HCT116 (cell line): ENCODE data around the gene CCR5AS.

Source experiments
- ATAC-seq: fragments of 200-7000 bp; cut with Tn5 transposase; 2 replicates; pipeline ENCODE4 v1.9.1; 2020; ENCODE audit warnings: mild to moderate bottlenecking, moderate library complexity
- BruUV-seq: library from RNA; stranded (reverse); fragments of 400-500 nt; replicated peaks from 2 replicates; lab custom pipeline; 2021; lab: Mats Ljungman, UMichigan
- CTCF ChIA-PET: fragments of 300-600 bp; sonication (Branson Sonifier 250); formaldehyde crosslinking; loops from one replicate; lab custom pipeline; 2021; ENCODE audit warnings: antibody characterized with exemption; lab: Charles Lee
- POLR2A ChIA-PET: fragments of 300-600, 350-600 bp; sonication (Branson Sonifier 250); formaldehyde crosslinking; loops from one replicate; lab custom pipeline; 2021; ENCODE audit warnings: antibody characterized with exemption; lab: Charles Lee
- RAD21 ChIA-PET, 2 experiments: fragments of 300-600 bp; sonication (Branson Sonifier 250); formaldehyde crosslinking; loops; one replicate each; lab custom pipeline; 2023; ENCODE audit warnings: low total read pairs in 2 of 2; ENCODE audit not compliant: uncharacterized antibody in 2 of 2, unreplicated experiment in 2 of 2, low non-redundant PET in 1 of 2; lab: Charles Lee
- DNase-seq: peaks from one replicate; pipeline ENCODE4 v3.0.0-alpha.2; 2010; ENCODE audit warnings: low read depth, low spot score
- H2AFZ ChIP-seq: fragments of 200-600 bp; shearing (Covaris generic), sonication (generic); 2 replicates; pipeline ENCODE4 v1.6.1; 2017; ENCODE audit warnings: low read depth, mixed run types, mixed read lengths, antibody characterized with exemption, low read length; ENCODE audit not compliant: poor library complexity, severe bottlenecking
- H3K27ac ChIP-seq: 2 replicates; pipeline ENCODE4 v1.5.1; 2012; ENCODE audit warnings: low read depth, low read length
- H3K27me3 ChIP-seq: fragments of 200-600 bp; sonication (generic); 2 replicates; pipeline ENCODE4 v1.6.1; 2016; ENCODE audit warnings: mixed run types, low read length, mixed read lengths; ENCODE audit not compliant: insufficient read depth
- H3K36me3 ChIP-seq, 2 experiments: fragments of 200-500 bp in 1 of 2; fragments of 200-600 bp in 1 of 2; sonication (Bioruptor generic) in 1 of 2; sonication (generic) in 1 of 2; 2 replicates each; pipeline versions ENCODE4 v1.5.1 to v1.6.1; 2014 to 2016; ENCODE audit warnings: low read length in 2 of 2, inconsistent platforms in 1 of 2, mixed read lengths in 1 of 2, mixed run types in 1 of 2; ENCODE audit not compliant: insufficient read depth in 2 of 2, control insufficient read depth in 1 of 2
- H3K4me1 ChIP-seq, 2 experiments: fragments of 200-600 bp in 1 of 2; sonication (generic) in 1 of 2; 2 replicates each; pipeline versions ENCODE4 v1.5.1 to v1.6.1; 2012 to 2017; ENCODE audit warnings: low read length in 2 of 2, inconsistent platforms in 1 of 2, mild to moderate bottlenecking in 1 of 2, mixed read lengths in 1 of 2, mixed run types in 1 of 2, moderate library complexity in 1 of 2; ENCODE audit not compliant: insufficient read depth in 2 of 2, control insufficient read depth in 1 of 2
- H3K4me2 ChIP-seq: fragments of 200-600 bp; sonication (generic); 2 replicates; pipeline ENCODE4 v1.6.1; 2017; ENCODE audit warnings: mixed run types, low read length, mixed read lengths
- H3K4me3 ChIP-seq, 2 experiments: fragments of 200-600 bp in 1 of 2; sonication (generic) in 1 of 2; replicated peaks in 1 of 2; 2 replicates each; pipeline ENCODE4 v1.5.1; 2011 to 2016; ENCODE audit warnings: low read length in 2 of 2, control low read depth in 1 of 2, low read depth in 1 of 2, mild to moderate bottlenecking in 1 of 2, mixed read lengths in 1 of 2, mixed run types in 1 of 2
- H3K79me2 ChIP-seq: fragments of 200-600 bp; sonication (generic); 2 replicates; pipeline ENCODE4 v1.6.1; 2017; ENCODE audit warnings: mild to moderate bottlenecking, mixed run types, low read length, moderate library complexity, mixed read lengths; ENCODE audit not compliant: insufficient read depth
- H3K9ac ChIP-seq: fragments of 200-600 bp; sonication (generic); 2 replicates; pipeline ENCODE4 v1.6.1; 2016; ENCODE audit warnings: low read length, mixed read lengths
- H3K9me2 ChIP-seq: fragments of 200-600 bp; sonication (generic), shearing (Covaris generic); 2 replicates; pipeline ENCODE4 v1.6.1; 2017; ENCODE audit warnings: mixed run types, mild to moderate bottlenecking, moderate library complexity; ENCODE audit not compliant: insufficient read depth
- H3K9me3 ChIP-seq, 2 experiments: fragments of 200-500 bp in 1 of 2; fragments of 200-600 bp in 1 of 2; sonication (Bioruptor generic) in 1 of 2; sonication (generic) in 1 of 2; 2 replicates each; pipeline ENCODE4 v1.6.1; 2014 to 2017; ENCODE audit warnings: low read length in 2 of 2, mixed read lengths in 2 of 2, inconsistent platforms in 1 of 2, low read depth in 1 of 2, mild to moderate bottlenecking in 1 of 2, mixed run types in 1 of 2, moderate library complexity in 1 of 2; ENCODE audit not compliant: control insufficient read depth in 1 of 2, insufficient read depth in 1 of 2
- H4K20me1 ChIP-seq: fragments of 200-600 bp; sonication (generic), shearing (Covaris generic); 2 replicates; pipeline ENCODE4 v1.6.1; 2017; ENCODE audit warnings: mixed run types, mild to moderate bottlenecking, moderate library complexity; ENCODE audit not compliant: insufficient read depth
- CBX3 ChIP-seq: IDR thresholded peaks from 2 replicates; pipeline ENCODE4 v1.6.1; 2012; ENCODE audit warnings: low read depth
- JUND ChIP-seq: IDR thresholded peaks from 2 replicates; pipeline ENCODE4 v1.6.1; 2012
- POLR2AphosphoS5 ChIP-seq: IDR thresholded peaks from 2 replicates; pipeline ENCODE4 v1.6.1; 2011; ENCODE audit warnings: mild to moderate bottlenecking, low read depth, low read length, moderate library complexity
- RAD21 ChIP-seq: IDR thresholded peaks from 2 replicates; pipeline ENCODE4 v1.6.1; 2012; ENCODE audit warnings: low read depth, mild to moderate bottlenecking
- SP1 ChIP-seq: IDR thresholded peaks from 2 replicates; pipeline ENCODE4 v1.6.1; 2012; ENCODE audit warnings: low read depth
- ZFX ChIP-seq: fragments of 450-650 bp; IDR thresholded peaks from 2 replicates; pipeline ENCODE4 v1.6.1; 2017
- intact Hi-C: fragments of 100-400 bp; cut with micrococcal nuclease; formaldehyde crosslinking; loops from 2 replicates; pipeline ENCODE4 v1.10.0; 2022
- TF ChIP-seq, protein P1 (sequence below): IDR thresholded peaks from 2 replicates; pipeline ENCODE4 v1.6.1; 2012; ENCODE audit warnings: low read depth

The CCR5AS gene

GRCh38 chr3:46454209-46454595 lies 47.3 kb upstream of the CCR5AS start:
- Histone ChIP-seq H3K9ac (no peak overlapping the region), H3K4me3 (no peak overlapping the region), H3K27ac (no peak overlapping the region), H3K9me3 (no peaks in the 10 kb centered on the region), H3K4me1 (no peaks in the 10 kb centered on the region), H3K27me3 (0 out of 2 replicates have a peak, but pooled peaks cover 13% of the 10 kb centered on the region), H3K36me3 (no peaks in the 10 kb centered on the region), H2AFZ (no peak overlapping the region), H3K4me2 (no peak overlapping the region), H4K20me1 (no peaks in the 10 kb centered on the region), H3K9me2 (no peaks in the 10 kb centered on the region), H3K79me2 (no peaks in the 10 kb centered on the region)
- RAD21 ChIA-PET, result no interaction called here
- ATAC-seq (no peak), DNase-seq (no peak)
- BruUV-seq, result no TSS peak
- POLR2A ChIA-PET, result no interaction called here
- intact Hi-C loops, result no loop called here
- CTCF ChIA-PET, result interaction anchor here (1.5 kb wide), 1 partner anchor 35 kb away, joined by 4 read pairs; no protein-coding TSS in a partner anchor
- TF ChIP-seq, protein P1, sequence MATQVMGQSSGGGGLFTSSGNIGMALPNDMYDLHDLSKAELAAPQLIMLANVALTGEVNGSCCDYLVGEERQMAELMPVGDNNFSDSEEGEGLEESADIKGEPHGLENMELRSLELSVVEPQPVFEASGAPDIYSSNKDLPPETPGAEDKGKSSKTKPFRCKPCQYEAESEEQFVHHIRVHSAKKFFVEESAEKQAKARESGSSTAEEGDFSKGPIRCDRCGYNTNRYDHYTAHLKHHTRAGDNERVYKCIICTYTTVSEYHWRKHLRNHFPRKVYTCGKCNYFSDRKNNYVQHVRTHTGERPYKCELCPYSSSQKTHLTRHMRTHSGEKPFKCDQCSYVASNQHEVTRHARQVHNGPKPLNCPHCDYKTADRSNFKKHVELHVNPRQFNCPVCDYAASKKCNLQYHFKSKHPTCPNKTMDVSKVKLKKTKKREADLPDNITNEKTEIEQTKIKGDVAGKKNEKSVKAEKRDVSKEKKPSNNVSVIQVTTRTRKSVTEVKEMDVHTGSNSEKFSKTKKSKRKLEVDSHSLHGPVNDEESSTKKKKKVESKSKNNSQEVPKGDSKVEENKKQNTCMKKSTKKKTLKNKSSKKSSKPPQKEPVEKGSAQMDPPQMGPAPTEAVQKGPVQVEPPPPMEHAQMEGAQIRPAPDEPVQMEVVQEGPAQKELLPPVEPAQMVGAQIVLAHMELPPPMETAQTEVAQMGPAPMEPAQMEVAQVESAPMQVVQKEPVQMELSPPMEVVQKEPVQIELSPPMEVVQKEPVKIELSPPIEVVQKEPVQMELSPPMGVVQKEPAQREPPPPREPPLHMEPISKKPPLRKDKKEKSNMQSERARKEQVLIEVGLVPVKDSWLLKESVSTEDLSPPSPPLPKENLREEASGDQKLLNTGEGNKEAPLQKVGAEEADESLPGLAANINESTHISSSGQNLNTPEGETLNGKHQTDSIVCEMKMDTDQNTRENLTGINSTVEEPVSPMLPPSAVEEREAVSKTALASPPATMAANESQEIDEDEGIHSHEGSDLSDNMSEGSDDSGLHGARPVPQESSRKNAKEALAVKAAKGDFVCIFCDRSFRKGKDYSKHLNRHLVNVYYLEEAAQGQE, result no peak
- TF ChIP-seq JUND, result no peak
- TF ChIP-seq CBX3, result no peak
- TF ChIP-seq RAD21, result no peak
- TF ChIP-seq SP1, result no peak
- TF ChIP-seq ZFX, result no peak
- no peak for TF ChIP-seq POLR2AphosphoS5
